ENCODE results near the gene GTF2A2.
"Not testable (repeated sequence)": the region's sequence is repeated elsewhere in the genome, so short reads cannot be mapped to it uniquely, and the experiment has no call there.

Gene GTF2A2

GRCh38 chr15:59656897-59657634 lies at the start of gene GTF2A2:
GTF2A2 (minus strand) TSS chr15:59657515; CDS start chr15:59652277, 5,238 bp downstream.
- peak; percentile 77 for DNase-seq (ENCODE audit: extremely low read depth, low read depth)
- no peak for TF ChIP-seq CTCF (IDR thresholded peaks at IDR 0.05; ENCODE audit: low read depth, low read length)

GRCh38 chr15:59703979-59704796 lies 46.9 kb upstream of the GTF2A2 start:
- DNase-seq (ENCODE audit: extremely low read depth, low read depth) = no peak
- no peak for TF ChIP-seq CTCF (IDR thresholded peaks at IDR 0.05; ENCODE audit: low read depth, low read length)

GRCh38 chr15:59702351-59702750 lies 45.0 kb upstream of the GTF2A2 start:
- no peak for TF ChIP-seq CTCF (IDR thresholded peaks at IDR 0.05; ENCODE audit: low read depth, low read length)

GRCh38 chr15:59701880-59702279 lies 44.6 kb upstream of the GTF2A2 start:
- no peak for TF ChIP-seq CTCF (IDR thresholded peaks at IDR 0.05; ENCODE audit: low read depth, low read length)
- no peak for DNase-seq (ENCODE audit: extremely low read depth, low read depth)

More at GRCh38 chr15:59702351-59702750, 45.0 kb upstream of the GTF2A2 start:
- DNase-seq (ENCODE audit: extremely low read depth, low read depth) = no peak

GRCh38 chr15:59699810-59700431 lies 42.6 kb upstream of the GTF2A2 start:
- DNase-seq (ENCODE audit: extremely low read depth, low read depth) = no peak
- no peak for TF ChIP-seq CTCF (IDR thresholded peaks at IDR 0.05; ENCODE audit: low read depth, low read length)

GRCh38 chr15:59698065-59698464 lies 40.8 kb upstream of the GTF2A2 start:
- not testable (repeated sequence) for DNase-seq (ENCODE audit: extremely low read depth, low read depth)

- DNase-seq (ENCODE audit: extremely low read depth, low read depth) = no peak
- TF ChIP-seq CTCF (IDR thresholded peaks at IDR 0.05; ENCODE audit: low read depth, low read length) = no peak
These were observed 39.0 kb upstream of the GTF2A2 start for GRCh38 chr15:59696332-59696731.
